ENCODE measurements around the gene PLXNA2. TPM values are rescaled to one million over a fixed set of nuclear protein-coding genes. Genes with fewer than 3 reads are reported as not detected.

PLXNA2 gene
- total RNA-seq, 2 experiments from 2014 or later: 0.13 to 0.23 TPM

GRCh38 chr1:208059409-208060001, 184.7 kb downstream of the PLXNA2 start:
- no peak for ATAC-seq
- Mint-ChIP-seq H3K27ac (no peak overlapping the region), H3K4me3 (no peak overlapping the region), H3K36me3 (ENCODE audit: low read depth) (no peaks in the 10 kb centered on the region), H3K27me3 (peaks cover 2% of the 10 kb centered on the region), H3K9me3 (no peaks in the 10 kb centered on the region), H3K4me1 (ENCODE audit: low read depth) (no peaks in the 10 kb centered on the region)
- intact Hi-C loops (cut with micrococcal nuclease): no loop called here
- POLR2A ChIA-PET: no interaction called here
- TF ChIP-seq CTCF (IDR thresholded peaks at IDR 0.05): no peak
- CTCF ChIA-PET: no interaction called here
- no peak for DNase-seq

GRCh38 chr1:208058756-208059155, 185.4 kb downstream of the PLXNA2 start:
- Mint-ChIP-seq H3K27me3 (peaks cover 2% of the 10 kb centered on the region), H3K4me3 (no peak overlapping the region), H3K36me3 (ENCODE audit: low read depth) (no peaks in the 10 kb centered on the region), H3K4me1 (ENCODE audit: low read depth) (no peaks in the 10 kb centered on the region), H3K9me3 (no peaks in the 10 kb centered on the region), H3K27ac (no peak overlapping the region)
- ATAC-seq: no peak
- no peak for TF ChIP-seq CTCF (IDR thresholded peaks at IDR 0.05)
- no peak for DNase-seq
- ChIA-PET CTCF (no interaction called here), POLR2A (no interaction called here)
- intact Hi-C loops (cut with micrococcal nuclease): no loop called here

GRCh38 chr1:208058267-208058666, 185.9 kb downstream of the PLXNA2 start:
- Mint-ChIP-seq H3K9me3 (no peaks in the 10 kb centered on the region), H3K4me3 (no peak overlapping the region), H3K27ac (no peak overlapping the region), H3K27me3 (peaks cover 2% of the 10 kb centered on the region), H3K36me3 (ENCODE audit: low read depth) (no peaks in the 10 kb centered on the region), H3K4me1 (ENCODE audit: low read depth) (no peaks in the 10 kb centered on the region)
- CTCF ChIA-PET: no interaction called here
- intact Hi-C loops (cut with micrococcal nuclease): no loop called here
- no peak for ATAC-seq
- TF ChIP-seq CTCF (IDR thresholded peaks at IDR 0.05): no peak
- no peak for DNase-seq
- POLR2A ChIA-PET: no interaction called here

GRCh38 chr1:208057056-208057455, 187.1 kb downstream of the PLXNA2 start:
- Mint-ChIP-seq H3K4me1 (ENCODE audit: low read depth) (no peaks in the 10 kb centered on the region), H3K36me3 (ENCODE audit: low read depth) (no peaks in the 10 kb centered on the region), H3K27ac (no peak overlapping the region), H3K4me3 (no peak overlapping the region), H3K27me3 (peaks cover 2% of the 10 kb centered on the region), H3K9me3 (no peaks in the 10 kb centered on the region)
- TF ChIP-seq CTCF (IDR thresholded peaks at IDR 0.05): no peak
- DNase-seq (no peak), ATAC-seq (no peak)
- ChIA-PET CTCF (interaction anchor here (2.4 kb wide), 1 partner anchor 35 kb away, joined by 7 read pairs; no protein-coding TSS in a partner anchor), POLR2A (no interaction called here)
- intact Hi-C loops (cut with micrococcal nuclease): no loop called here

- POLR2A ChIA-PET: interaction anchor here (1.1 kb wide), 1 partner anchor 15 kb away, joined by 3 read pairs; no protein-coding TSS in a partner anchor
- intact Hi-C loops (cut with micrococcal nuclease): no loop called here
- Mint-ChIP-seq H3K27me3 (no peaks in the 10 kb centered on the region), H3K9me3 (no peaks in the 10 kb centered on the region), H3K36me3 (ENCODE audit: low read depth) (no peaks in the 10 kb centered on the region), H3K4me3 (no peak overlapping the region), H3K27ac (no peak overlapping the region), H3K4me1 (ENCODE audit: low read depth) (no peaks in the 10 kb centered on the region)
- ATAC-seq (no peak), DNase-seq (no peak)
- CTCF ChIA-PET: interaction anchor here (1.2 to 2.4 kb wide), 3 partner anchors 14 to 39 kb away, joined by 3 to 7 read pairs (median 3); no protein-coding TSS in a partner anchor
- TF ChIP-seq CTCF (IDR thresholded peaks at IDR 0.05): no peak
These were observed 188.6 kb downstream of the PLXNA2 start for GRCh38 chr1:208055535-208055934.
